Esophagus mucosa (tissue), 1 donor: Measurements from ENCODE around the gene PRRT1. TPM values are rescaled to one million over a fixed set of nuclear protein-coding genes. Genes with fewer than 3 reads are reported as not detected.
"Not testable (repeated sequence)": the region's sequence is repeated elsewhere in the genome, so short reads cannot be mapped to it uniquely, and the experiment has no call there.

Experiments used
- ATAC-seq: fragments of 200-7000 bp; cut with Tn5 transposase; one replicate; pipeline ENCODE4 v1.9.1; 2020
- total RNA-seq: library from RNA; stranded (reverse); gene quantifications from one replicate; pipeline ENCODE4 v1.2.4, GENCODE V29; 2023
- donor health status: DM: yes; HTN: yes; CAD: no.

The PRRT1 gene
- total RNA-seq, 1 donor from 2014 or later: 0.40 TPM

DNA sequence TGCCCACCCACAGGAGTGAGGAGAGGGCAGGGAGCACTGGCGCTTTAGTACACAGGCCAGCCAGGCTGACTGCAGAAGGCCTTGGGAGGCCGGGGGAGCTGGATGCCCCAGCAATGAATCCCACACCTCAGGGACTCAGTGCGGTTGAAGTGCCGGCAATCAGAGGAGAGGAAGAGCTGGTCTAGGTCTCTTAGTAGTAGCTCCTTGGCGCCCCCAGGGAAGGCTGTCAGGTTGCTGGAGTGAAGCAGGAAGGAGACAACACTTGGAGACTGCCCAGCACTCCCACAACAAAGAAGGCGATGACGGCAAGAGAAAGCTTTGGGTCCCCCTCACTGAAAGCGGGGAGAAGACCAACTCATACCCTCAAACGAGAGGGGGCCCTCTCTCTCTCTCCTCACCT lies 34.3 kb downstream of the PRRT1 start:
- ATAC-seq: no peak

DNA sequence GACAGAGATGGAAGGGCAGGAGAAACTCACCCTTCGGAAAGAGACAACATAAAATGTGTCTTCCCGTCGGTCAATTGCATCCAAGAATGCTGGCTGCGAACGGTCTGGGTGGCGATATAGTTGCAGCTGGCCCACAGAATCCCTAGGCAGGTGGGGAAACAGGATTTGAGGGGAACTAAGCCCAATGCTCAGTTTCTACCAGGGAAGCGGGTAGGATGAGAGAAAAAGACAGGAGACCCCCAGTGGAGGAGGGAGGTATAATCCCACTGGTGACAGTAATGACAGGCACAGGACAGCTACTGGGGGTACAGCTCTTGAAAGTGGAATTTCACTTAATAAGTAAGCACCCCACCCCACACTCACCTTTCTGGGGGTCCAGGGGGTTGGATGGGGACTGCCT lies 35.1 kb downstream of the PRRT1 start:
- no peak for ATAC-seq

DNA sequence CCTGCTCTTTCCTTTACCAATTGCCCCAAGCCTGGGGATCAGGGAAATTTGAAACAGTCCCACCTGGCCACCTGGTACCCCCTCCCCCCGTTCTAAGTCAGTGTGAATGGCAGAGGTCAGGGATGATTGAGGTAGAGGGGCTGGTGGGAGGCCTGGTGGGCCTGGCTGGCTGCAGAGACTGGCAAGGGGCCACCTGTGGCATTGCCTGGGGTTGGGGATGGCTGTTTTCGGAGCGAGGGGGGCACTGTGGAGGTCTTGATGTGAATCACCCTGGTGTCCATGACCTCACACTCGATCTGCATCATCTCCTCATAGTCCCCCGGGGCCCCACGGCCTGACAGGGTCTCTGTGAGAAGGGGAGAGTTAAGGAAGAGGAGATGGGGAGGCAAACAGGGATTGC lies 36.1 kb downstream of the PRRT1 start:
- ATAC-seq: no peak

DNA sequence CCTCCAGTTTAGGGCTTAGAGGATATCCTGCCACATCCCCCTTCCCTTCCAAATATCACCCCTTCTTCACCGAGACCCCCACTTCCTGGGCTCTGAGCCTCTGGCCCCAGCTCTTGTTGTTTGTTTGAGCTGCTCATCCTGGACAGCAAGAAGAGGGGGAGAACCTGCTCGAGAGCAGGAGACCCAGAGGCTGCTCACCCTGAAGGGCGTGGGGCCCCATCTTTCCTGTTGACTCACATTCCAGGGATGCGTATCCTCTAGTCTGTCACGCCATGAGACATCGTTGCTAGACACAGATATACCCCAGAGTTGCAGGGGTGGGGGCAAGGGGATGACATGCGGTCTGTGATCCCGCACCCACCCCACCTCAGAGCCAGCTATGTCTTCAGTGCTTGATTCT lies 36.9 kb downstream of the PRRT1 start:
- ATAC-seq: no peak

DNA sequence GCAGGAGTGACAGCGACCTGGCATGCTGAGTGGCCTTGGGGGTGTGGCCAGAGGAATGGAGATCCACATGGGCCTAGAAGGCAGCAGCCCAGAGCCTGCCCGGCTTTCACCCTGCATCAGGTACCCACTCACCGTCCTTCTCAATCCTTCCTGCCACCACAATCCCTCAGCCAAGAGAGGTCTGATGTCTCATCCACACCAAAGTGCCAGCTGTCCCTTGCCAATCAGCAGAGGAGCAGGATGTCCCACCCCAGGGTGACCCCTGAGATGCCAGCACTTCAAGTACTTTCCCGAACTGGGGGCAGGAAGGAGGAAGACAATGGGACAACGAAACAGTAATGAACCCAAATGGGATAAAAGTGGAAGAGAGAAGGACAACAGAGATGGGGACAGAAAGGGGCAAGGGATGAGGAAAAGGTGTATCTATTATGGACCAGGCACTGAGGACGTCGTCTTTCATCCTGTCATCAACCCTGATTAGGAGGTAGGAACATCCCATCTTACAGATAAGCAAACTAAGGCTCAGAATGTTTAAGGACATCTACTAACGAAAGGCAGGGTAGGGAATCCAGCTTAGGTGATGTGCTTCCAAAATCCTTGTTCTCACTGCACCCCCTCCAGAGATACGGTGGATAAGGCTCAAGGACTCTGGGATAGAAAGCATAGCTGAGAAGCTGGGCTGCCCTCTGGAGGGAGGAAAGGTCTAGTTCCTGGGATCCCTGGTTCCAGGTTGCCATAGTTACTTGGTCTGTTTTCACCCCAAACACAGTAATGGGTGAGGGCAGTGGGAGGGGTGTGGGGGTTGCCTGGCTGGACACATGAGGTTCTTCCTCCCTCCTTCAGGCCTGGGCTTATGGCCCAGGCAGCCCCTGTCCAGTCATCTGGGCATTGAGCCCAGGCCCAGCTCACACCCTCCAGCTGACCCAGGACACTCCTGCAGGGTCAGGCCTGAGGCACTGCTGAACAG lies 38.1 kb downstream of the PRRT1 start:
- ATAC-seq: peak; percentile 21

DNA sequence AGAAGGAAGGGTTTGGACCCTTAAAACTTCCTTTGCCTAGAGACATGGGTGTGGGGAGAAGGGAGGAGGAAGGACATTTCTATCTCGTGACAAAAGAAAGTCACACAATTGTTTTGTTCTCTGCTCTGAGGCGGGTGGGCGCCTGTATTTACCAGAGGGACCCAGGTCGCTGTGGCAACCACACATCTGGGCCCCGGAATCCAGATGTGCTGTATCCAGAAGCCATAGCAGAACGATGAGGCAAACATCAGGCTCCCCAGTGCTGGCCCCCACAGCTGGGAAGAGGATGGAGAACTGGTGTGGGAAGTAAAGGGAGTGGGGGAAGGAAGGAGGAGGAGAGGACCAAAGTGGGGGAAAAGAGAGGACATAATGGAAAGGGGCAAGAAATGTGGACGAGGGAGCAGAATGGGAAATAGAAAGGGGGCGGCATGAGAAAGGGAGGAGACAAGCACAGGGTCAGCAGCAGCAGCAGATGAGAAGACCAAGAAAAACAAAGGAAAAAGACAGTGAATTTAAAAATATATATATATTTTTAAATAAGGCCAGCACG lies 39.2 kb downstream of the PRRT1 start:
- no peak for ATAC-seq

DNA sequence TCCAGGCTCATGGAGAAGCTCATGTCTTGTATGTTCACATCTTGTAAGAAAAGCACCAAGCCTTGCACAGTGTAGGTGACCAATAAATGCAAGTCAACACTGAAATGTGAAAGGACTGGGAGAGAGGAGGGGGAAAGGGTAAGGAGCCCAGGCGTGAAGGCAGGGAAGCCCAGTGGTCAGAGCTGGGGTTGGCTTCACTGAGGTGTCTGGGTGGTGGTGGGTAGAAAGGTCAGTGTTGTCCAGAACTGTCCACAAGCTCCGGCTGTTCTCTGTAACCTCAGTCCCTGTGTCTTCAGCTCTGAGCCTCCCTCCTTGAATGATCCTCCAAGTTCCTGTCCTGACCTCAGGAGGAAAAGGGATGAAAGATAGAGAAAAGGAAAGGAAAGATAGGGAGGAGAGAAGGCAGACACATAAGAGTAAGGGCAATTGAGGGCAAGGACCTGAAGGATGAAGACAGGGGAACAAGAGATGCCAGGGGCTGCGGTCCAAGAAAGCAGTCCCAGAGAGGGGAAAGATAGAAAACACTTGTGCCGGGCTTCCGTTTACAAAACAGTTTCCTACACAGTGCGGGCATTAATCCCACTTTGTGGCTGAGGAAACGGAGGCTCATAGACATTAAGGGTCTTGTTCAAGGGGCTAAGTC lies 40.2 kb downstream of the PRRT1 start:
- no peak for ATAC-seq

DNA sequence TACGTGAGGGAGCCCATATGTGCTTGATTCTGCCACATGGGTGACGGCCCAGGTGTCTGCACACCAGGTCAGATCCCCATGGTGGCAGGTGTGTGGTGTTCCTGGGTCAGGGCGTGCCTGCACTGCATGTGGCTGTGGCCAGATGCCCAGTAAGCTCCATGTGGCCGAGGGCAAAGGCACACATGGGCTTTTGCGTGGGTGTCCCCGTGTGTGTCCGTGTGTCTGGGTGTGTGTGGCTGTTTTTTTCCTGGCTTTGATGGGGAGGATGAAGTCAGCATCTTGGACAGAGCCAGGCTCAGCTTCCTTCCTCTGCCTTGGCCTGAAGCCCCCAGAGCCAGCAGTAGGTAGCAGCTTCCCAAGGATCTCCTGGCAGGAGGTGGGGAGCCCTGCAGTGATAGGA lies 41.1 kb downstream of the PRRT1 start:
- ATAC-seq: peak; percentile 15

DNA sequence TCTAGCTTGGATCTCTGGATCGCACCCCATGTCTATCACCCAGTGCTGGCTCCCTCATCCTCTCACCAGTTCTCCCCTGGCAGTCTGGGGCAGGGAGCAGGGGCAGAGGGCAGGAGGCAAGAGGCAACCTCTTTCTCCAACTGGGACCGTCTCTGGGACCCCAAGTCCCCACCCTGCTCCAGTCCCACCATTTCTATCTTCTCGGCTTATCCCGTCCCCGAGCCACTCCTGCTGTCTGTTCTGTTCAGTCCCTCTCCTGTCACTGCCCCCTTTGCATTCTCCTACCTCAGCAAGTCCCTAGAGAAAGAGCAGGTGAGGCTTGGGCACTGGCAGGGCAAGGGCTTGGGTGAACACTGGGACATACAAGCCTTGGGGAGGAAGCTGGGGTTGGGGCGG lies 42.0 kb downstream of the PRRT1 start:
- ATAC-seq: peak; percentile 3

DNA sequence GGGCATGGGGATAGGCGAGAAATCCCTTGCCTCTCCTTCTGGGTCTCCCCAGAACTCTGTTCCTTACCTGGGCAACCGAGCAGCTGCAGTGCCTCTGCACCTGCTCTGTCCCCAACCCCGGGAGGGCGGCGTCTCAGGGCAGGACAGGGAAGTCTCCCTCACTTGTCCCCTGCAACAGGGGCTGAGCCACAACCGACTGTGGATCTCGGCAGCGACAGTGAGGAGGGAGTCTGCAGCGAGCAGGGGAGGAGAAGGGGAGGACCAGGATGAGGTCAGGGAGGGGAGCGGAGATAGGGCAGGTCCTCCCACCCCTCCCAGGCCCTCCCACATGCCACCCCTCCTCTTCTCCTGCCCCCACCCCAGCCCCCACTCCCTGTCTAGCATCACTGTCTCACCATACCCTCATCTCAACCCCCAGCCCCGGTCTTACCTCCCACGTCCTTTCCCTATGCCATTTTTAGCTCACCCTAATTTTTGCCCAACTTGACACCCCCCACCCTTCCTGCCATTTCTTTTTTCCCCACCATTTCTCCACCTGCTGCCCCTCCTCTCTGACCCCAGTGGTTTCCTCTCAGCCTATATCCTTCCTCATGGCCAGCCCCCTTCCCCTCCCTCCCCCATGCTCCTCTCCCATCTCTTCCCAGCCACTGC lies 42.5 kb downstream of the PRRT1 start, which contains the start of gene TNXB:
Gene TNXB (minus strand): TSS at position 225 of the 651 bp plus-strand sequence. CDS start 11,140 bp downstream, outside the sequence.
- peak; percentile 7 for ATAC-seq

DNA sequence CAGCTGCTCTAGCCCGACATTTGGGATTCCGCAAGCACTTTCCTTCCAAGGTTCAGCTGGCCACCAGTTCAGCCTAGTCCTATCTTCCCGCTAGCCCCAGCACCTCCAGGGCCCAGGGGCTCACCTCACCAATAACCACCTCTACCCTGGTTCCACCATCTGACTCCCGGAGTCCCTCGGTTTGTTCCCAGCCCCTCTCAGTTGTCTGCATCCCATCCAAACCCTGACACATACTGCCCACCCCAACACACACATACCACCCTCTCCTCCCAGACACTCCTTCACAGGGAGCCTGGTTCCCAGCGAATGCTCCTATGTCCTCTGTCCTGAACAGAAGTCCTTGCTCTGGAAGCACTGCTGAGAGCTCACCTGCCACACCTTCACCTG lies 43.0 kb downstream of the PRRT1 start:
- ATAC-seq: peak; percentile 14

DNA sequence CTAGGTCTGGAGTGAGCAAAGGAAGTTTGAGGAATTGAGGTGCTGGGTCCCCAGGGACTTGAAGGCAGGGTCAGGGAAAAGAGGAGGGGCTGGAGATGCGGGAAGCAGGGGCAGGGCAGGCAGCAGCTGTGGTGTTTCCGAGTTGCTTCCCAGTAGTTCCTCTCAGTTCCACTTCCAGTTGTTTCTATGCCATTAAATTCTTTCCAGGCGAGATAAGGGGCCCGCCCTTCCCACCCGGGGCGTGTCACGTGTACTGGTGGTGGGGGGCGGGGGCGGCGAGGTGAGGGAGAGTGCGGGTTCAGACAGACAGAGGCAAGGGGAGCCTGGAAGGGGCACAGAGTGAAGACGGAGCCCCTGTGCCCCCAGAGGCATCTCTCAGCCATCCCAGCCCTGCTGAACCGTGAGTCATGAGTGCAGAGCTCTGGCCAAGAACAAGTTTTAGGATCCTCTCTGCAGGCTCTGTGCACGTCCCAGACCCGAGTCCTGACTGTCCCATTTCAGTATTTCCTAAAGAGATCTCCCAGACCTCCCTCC lies 43.6 kb downstream of the PRRT1 start:
- ATAC-seq: peak; percentile 45

DNA sequence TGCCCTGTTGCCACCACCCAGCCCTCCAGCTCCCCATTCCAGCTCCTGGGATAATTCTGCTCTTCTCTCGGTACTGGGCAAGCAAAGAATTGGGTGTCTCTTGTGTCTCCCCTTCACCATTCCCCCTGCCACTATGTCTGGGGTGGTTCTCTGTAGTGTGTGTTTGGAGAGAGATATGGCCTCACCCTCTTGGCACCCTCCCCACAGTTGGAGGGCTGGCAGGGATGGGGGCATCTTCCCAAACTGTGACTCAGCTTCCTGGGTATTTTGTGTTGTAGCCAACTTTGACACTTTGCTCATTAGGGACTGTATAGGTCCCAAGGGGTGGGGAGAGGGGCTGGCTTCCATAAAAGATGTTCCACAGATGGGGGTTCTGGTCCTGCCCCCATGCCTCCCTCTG lies 44.3 kb downstream of the PRRT1 start:
- ATAC-seq: no peak

DNA sequence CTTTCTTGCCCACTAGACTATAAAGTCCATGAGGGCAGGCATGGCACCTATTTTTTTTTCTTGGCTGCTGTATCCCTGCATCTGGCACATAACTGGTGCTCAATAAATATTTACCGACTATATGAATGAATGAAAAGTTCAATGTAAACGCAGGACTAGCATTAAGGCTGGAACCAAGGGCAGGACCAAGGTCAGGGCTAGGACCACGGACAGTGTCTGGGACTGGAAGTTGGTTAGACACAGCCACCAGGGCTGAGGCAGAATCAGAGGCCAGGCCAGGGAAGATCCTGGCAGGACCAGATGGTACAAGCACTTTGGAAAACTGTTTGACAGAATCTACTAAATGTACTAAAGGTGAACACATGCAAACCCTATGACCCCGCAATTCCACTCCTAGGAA lies 46.3 kb downstream of the PRRT1 start:
- ATAC-seq: no peak

DNA sequence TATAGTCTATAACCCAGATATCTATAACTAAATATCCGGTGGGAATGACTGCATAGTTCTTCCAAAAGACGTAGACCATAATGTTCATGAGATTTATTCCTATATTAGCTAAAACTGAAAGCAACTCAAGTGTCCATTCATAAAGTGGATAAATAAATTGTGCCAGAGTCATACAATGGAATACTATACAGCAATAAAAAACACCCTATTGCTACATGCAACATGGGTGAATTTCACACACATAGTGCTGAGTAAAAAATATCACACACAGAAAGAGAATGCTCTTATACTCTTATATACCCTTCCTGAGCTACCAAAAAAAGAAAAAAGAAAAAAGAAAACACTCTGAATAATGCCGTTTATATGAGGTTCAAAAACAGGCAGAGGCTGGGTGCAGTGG lies 49.5 kb downstream of the PRRT1 start:
- ATAC-seq: no peak

DNA sequence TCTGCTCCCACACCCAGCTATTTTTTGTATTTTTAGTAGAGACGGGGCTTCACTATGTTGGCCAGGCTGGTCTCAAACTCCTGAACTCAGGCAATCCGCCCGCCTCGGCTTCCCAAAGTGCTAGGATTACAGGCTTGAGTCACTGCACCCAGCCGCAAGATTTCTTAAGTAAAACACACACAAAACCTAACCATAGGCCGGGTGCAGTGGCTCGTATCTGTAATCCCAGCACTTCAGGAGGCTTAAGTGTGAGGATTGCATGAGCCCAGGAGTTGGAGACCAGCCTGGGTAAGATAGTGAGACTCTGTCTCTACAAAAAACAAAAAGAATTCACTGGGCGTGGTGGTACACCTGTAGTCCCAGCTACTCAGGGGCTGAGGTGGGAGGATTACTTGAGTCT lies 51.5 kb downstream of the PRRT1 start:
- ATAC-seq: not testable (repeated sequence)

Other genes with a start within 250 kb of the PRRT1 start
- gene ZBTB12, start 249.9 kb downstream of the PRRT1 start, total RNA-seq: 2.0 TPM
- gene C2, start 224.2 kb downstream of the PRRT1 start, total RNA-seq: 2.9 TPM
- 36.1 TPM for gene CFB, start 205.8 kb downstream of the PRRT1 start, total RNA-seq
- 57.7 TPM for gene NELFE, start 193.0 kb downstream of the PRRT1 start, total RNA-seq
- 31.3 TPM for gene SKIC2, start 192.8 kb downstream of the PRRT1 start, total RNA-seq
- gene DXO, start 179.8 kb downstream of the PRRT1 start, total RNA-seq: 10.6 TPM
- 2.9 TPM for gene C4A, start 169.9 kb downstream of the PRRT1 start, total RNA-seq
- 5.3 TPM for gene C4B, start 137.1 kb downstream of the PRRT1 start, total RNA-seq
- 0.60 TPM for gene CYP21A2, start 113.5 kb downstream of the PRRT1 start, total RNA-seq
- gene TNXB, start 42.6 kb downstream of the PRRT1 start, total RNA-seq: 7.6 TPM
- gene ATF6B, start 23.7 kb downstream of the PRRT1 start, total RNA-seq: 76.0 TPM
- 10.1 TPM for gene FKBPL, start 21.7 kb downstream of the PRRT1 start, total RNA-seq
- gene PPT2, start 2.2 kb upstream of the PRRT1 start, total RNA-seq: 18.1 TPM
- 10.2 TPM for gene EGFL8, start 12.7 kb upstream of the PRRT1 start, total RNA-seq
- gene AGPAT1, start 24.1 kb upstream of the PRRT1 start, total RNA-seq: 18.2 TPM
- gene RNF5, start 26.5 kb upstream of the PRRT1 start, total RNA-seq: 30.4 TPM
- gene AGER, start 32.3 kb upstream of the PRRT1 start, total RNA-seq: 2.7 TPM
- gene PBX2, start 38.3 kb upstream of the PRRT1 start, total RNA-seq: 34.7 TPM
- gene GPSM3, start 40.7 kb upstream of the PRRT1 start, total RNA-seq: 2.2 TPM
- gene NOTCH4, start 72.1 kb upstream of the PRRT1 start, total RNA-seq: 2.7 TPM
- not detected for gene TSBP1, start 220.0 kb upstream of the PRRT1 start, total RNA-seq